ENCODE data around the gene ZDHHC21. TPM values are rescaled to one million over a fixed set of nuclear protein-coding genes. Genes with fewer than 3 reads are reported as not detected.

ZDHHC21 gene
- total RNA-seq, 4 donors from 2014 or later: 13.3 to 46.2 (median 18.9) TPM

DNA sequence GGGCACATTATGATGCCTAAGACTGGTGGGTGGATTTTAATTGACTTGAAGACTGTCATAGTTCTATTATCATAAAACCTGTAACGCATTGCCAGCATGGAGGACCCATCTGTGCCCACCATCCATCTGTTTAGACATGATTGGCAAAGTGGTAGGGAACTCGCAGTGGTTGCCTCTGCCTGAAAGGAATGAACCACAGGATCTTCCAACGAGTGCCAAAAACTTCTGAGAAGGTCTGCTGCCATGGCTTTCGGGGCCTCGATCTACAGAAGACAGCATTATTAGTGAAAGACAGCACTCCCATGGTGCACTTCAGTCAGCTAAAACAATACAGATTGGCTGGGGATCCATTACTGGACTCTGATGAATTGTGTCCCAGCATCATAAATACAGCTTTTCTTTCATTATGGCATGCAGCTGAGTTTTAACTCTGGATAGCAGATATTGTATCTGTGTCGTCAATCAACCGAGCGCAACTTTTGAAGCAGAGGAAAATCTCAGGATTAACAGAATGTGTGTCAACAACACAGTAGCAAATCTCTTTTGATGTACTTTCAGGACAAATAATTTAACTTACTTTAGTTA is 74.3 kb downstream of the ZDHHC21 start:
- DNase-seq: no peak
- H3K27ac ChIP-seq: no peak overlapping the region
- 96 to 97% methylated on average over 8 of the region's 8 CpGs for WGBS, 2 donors
- no peaks in the 10 kb centered on the region for H3K4me1 ChIP-seq
- H3K9me3 ChIP-seq: no peaks in the 10 kb centered on the region
- H3K36me3 ChIP-seq: peaks cover 4 to 25% (median 7%) of the 10 kb centered on the region in 3 donors
- no peak overlapping the region for H3K4me3 ChIP-seq
- TF ChIP-seq POLR2A (IDR thresholded peaks at IDR 0.05): no peak
- TF ChIP-seq, protein P1, sequence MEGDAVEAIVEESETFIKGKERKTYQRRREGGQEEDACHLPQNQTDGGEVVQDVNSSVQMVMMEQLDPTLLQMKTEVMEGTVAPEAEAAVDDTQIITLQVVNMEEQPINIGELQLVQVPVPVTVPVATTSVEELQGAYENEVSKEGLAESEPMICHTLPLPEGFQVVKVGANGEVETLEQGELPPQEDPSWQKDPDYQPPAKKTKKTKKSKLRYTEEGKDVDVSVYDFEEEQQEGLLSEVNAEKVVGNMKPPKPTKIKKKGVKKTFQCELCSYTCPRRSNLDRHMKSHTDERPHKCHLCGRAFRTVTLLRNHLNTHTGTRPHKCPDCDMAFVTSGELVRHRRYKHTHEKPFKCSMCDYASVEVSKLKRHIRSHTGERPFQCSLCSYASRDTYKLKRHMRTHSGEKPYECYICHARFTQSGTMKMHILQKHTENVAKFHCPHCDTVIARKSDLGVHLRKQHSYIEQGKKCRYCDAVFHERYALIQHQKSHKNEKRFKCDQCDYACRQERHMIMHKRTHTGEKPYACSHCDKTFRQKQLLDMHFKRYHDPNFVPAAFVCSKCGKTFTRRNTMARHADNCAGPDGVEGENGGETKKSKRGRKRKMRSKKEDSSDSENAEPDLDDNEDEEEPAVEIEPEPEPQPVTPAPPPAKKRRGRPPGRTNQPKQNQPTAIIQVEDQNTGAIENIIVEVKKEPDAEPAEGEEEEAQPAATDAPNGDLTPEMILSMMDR (IDR thresholded peaks at IDR 0.05): no peak
- intact Hi-C loops (cut with DNase I): loop anchor here (10.0 kb wide), 1 partner anchor 146 kb away; no protein-coding TSS in a partner anchor
- H3K27me3 ChIP-seq: no peaks in the 10 kb centered on the region

DNA sequence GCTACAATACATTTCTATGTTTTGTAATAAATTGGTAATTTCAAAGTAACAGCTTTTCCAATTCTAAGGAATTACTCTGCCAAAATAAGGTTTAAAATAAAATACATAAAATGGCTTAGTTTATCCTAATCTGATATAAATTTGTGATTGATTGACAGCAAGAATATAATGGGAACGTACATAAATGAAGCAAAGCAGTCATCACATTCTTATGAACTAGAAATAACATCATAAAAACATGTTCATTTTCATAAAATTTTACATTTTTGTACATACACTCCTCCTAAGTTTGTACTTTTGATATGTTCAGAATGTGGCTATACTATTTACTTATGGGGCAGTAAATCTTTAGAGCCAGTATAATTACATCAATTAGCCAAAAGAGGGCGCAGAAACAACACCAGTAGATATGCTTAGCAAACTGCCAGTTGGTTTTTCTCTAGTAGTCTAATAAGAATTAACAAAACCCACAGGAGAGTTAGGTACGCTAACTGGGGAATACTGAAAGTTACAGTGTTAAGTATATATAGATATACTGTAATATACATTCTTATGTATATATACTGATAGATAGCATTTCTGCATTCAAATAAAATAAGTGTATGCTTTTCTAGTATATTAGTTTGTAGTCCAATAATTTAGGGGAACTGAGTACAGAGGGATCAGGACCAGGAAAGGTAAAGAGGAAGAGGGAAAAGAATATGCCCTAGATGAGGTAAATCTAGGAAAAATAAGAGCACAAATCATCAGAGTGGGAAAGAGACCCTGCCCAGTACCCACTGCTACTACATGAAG is 76.8 kb downstream of the ZDHHC21 start:
- 39 to 54% methylated on average over 3 of the region's 3 CpGs for WGBS, 2 donors
- Histone ChIP-seq H3K27ac (no peak overlapping the region), H3K9me3 (no peaks in the 10 kb centered on the region), H3K27me3 (no peaks in the 10 kb centered on the region), H3K36me3 (peaks cover 4 to 29% (median 8%) of the 10 kb centered on the region in 3 donors), H3K4me1 (no peaks in the 10 kb centered on the region), H3K4me3 (no peak overlapping the region)
- no peak for DNase-seq
- intact Hi-C loops (cut with DNase I): loop anchor here (10.0 kb wide), 1 partner anchor 148 kb away; no protein-coding TSS in a partner anchor
- TF ChIP-seq, protein P1 (IDR thresholded peaks at IDR 0.05): peak in 4 of 6 experiments; percentile 35 to 70 (median 50)
- TF ChIP-seq POLR2A (IDR thresholded peaks at IDR 0.05): no peak

DNA sequence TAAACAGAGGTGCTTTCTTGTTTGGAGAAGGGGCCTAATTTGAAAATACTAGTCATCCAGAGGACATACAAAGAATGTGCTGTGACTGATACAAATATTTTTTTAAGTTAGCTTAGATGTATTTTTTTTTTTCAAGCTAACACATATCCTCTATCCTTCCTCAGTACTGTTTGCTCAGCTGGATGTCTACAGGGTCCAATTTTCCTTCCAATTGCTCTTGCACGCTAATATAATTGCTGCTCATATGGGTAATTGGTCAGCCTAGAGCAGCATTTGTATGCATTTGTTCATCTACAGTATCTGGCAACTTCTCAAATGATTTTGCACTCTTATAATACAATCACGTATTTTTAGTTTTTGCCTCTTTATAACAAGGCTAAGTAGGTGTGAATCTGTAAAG is 84.7 kb downstream of the ZDHHC21 start:
- WGBS, 2 donors: 79 to 94% methylated on average over 2 of the region's 2 CpGs
- Histone ChIP-seq H3K4me1 (no peaks in the 10 kb centered on the region), H3K27ac (no peak overlapping the region), H3K27me3 (no peaks in the 10 kb centered on the region), H3K36me3 (peaks cover 0 to 18% (median 0%) of the 10 kb centered on the region in 3 donors), H3K4me3 (no peak overlapping the region), H3K9me3 (no peaks in the 10 kb centered on the region)
- intact Hi-C loops (cut with DNase I): no loop called here
- DNase-seq: no peak
- TF ChIP-seq, protein P1 (IDR thresholded peaks at IDR 0.05): no peak

DNA sequence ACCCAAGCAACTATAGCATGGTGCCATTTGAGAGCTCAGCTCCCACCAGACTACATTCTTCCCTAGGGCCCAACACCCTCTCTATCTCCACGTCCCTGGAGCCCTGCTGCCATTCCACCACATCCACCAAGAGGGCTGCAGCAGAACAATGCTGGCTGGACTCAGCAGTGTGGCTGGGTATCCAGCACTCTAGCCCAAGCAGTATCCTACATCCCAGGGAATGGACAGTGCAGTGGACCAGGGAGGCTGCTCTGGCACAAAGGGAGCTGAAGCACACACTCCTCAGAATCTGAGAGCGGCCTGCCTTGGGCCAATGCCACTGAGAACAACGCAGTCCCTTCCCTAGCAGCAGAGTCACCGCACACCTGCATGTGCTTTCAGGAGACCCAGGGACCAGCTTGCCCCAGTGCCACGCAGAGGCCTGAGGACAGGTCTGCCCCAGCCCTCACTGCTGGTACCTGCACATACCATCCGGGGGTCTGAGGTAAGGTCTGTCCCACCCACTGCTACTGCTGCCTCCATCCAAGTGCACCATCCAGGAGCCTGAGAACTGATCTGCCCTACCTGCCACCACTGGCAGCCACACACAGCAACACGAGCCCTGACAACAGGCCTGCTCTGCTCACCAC is 95.9 kb downstream of the ZDHHC21 start:
- DNase-seq: no peak
- WGBS, 2 donors: 88 to 100% methylated on average over 1 to 7 of the region's 7 CpGs

More for the DNA sequence above, 95.9 kb downstream of the ZDHHC21 start:
- Histone ChIP-seq H3K27me3 (no peaks in the 10 kb centered on the region), H3K4me3 (no peak overlapping the region), H3K27ac (no peak overlapping the region), H3K4me1 (no peaks in the 10 kb centered on the region), H3K9me3 (peaks cover 0 to 8% (median 3%) of the 10 kb centered on the region in 3 donors), H3K36me3 (peaks cover 0 to 22% (median 0%) of the 10 kb centered on the region in 3 donors)
- intact Hi-C loops (cut with DNase I): no loop called here
- no peak for TF ChIP-seq POLR2A (IDR thresholded peaks at IDR 0.05)
- TF ChIP-seq, protein P1 (IDR thresholded peaks at IDR 0.05): no peak
